Psoas muscle (tissue), 8 donors: ENCODE results near the gene GADD45GIP1. TPM values are rescaled to one million over a fixed set of nuclear protein-coding genes. Genes with fewer than 3 reads are reported as not detected.
"Not testable (repeated sequence)": the region's sequence is repeated elsewhere in the genome, so short reads cannot be mapped to it uniquely, and the experiment has no call there.

Source experiments
- ATAC-seq, 4 donors: fragments of 200-7000 bp; cut with Tn5 transposase; one replicate each; pipeline ENCODE4 v1.9.1; 2020; ENCODE audit warnings: moderate library complexity in 3 of 4, mild to moderate bottlenecking in 2 of 4
- DNase-seq, 2 donors: peaks; one replicate each; pipeline ENCODE4 v3.0.0-alpha.2; 2020
- H3K27ac ChIP-seq: fragments of 200-600 bp; one replicate; pipeline ENCODE4 v1.8.0; 2022
- H3K27me3 ChIP-seq, 3 donors: fragments of 200-600 bp in 1 of 3; one replicate each; pipeline versions ENCODE4 v1.6.1 to v1.8.0; 2013 to 2022; ENCODE audit warnings: low read length in 2 of 3, mild to moderate bottlenecking in 2 of 3, moderate library complexity in 1 of 3; ENCODE audit not compliant: insufficient read depth in 3 of 3
- H3K36me3 ChIP-seq, 2 donors: fragments of 200-600 bp in 1 of 2; one replicate each; pipeline versions ENCODE4 v1.6.1 to v1.8.0; 2013 to 2022; ENCODE audit warnings: low read depth in 1 of 2, mild to moderate bottlenecking in 1 of 2, moderate library complexity in 1 of 2; ENCODE audit not compliant: insufficient read depth in 1 of 2
- H3K4me1 ChIP-seq: fragments of 200-600 bp; one replicate; pipeline ENCODE4 v1.8.0; 2022
- H3K4me3 ChIP-seq: fragments of 200-600 bp; one replicate; pipeline ENCODE4 v1.8.0; 2022; ENCODE audit warnings: mild to moderate bottlenecking
- H3K9me3 ChIP-seq: fragments of 200-600 bp; one replicate; pipeline ENCODE4 v1.8.0; 2022
- WGBS, 3 donors: extraction: QIAGEN DNeasy Blood & Tissue Kit; methylation state at CpG; one replicate each; pipeline versions ENCODE4 v1.1.6 to v1.1.7; 2013; 5-methylcytosine and 5-hydroxymethylcytosine counted together
- intact Hi-C, 2 donors: fragments of 100-400 bp; cut with DNase I; formaldehyde crosslinking; loops; one replicate each; pipeline versions ENCODE4 v1.11.0 to v1.14.2; 2022
- polyA plus RNA-seq, 3 donors: library from polyadenylated mRNA; stranded (reverse); fragments of 200-250 nt; gene quantifications; one replicate each; pipeline ENCODE4 v1.2.3, GENCODE V29; 2013
- total RNA-seq, 4 donors: library from RNA; stranded (reverse); fragmentation: NEBNext Ultra II Directional in 2 of 4; extraction: Animal tissue kit (Norgen Biotek cat#: 25700) in 2 of 4; gene quantifications; one replicate each; pipeline versions ENCODE4 v1.2.1 to v1.2.4, GENCODE V29; 2021 to 2023
- TF ChIP-seq, protein P1 (sequence below): fragments of 200-600 bp; IDR thresholded peaks from one replicate; pipeline ENCODE4 v1.8.0; 2022; ENCODE audit warnings: antibody characterized with exemption
- donor health status: healthy with polysubstance abuse.
- donor health status: DM: no; HTN: no; CAD: no; lungs with moderate emphysema.
- donor health status: Bipolar disorder and iron deficiency.
- donor health status: healthy.
- donor health status: DM: yes; HTN: yes; CAD: no.
- donor health status: DM: no; HTN: no; CAD: no.
- donor health status: DM: no; HTN: no; CAD: no.
- donor health status: DM: yes; HTN: yes; CAD: no.

The GADD45GIP1 gene
- total and polyA plus RNA-seq, 7 donors: 22.4 to 119 (median 35.6) TPM

- intact Hi-C loops: loop anchor here in 1 of 2 donors (5.0 kb wide), 1 partner anchor 67 kb away; the partner anchor contains the start of gene GCDH
- Histone ChIP-seq H3K27ac (no peak overlapping the region), H3K4me3 (no peak overlapping the region), H3K9me3 (no peaks in the 10 kb centered on the region), H3K4me1 (peaks cover 13% of the 10 kb centered on the region), H3K36me3 (peaks cover 3% of the 10 kb centered on the region in 2 donors), H3K27me3 (no peaks in the 10 kb centered on the region)
- DNase-seq (no peak), ATAC-seq (no peak)
- TF ChIP-seq, protein P1, sequence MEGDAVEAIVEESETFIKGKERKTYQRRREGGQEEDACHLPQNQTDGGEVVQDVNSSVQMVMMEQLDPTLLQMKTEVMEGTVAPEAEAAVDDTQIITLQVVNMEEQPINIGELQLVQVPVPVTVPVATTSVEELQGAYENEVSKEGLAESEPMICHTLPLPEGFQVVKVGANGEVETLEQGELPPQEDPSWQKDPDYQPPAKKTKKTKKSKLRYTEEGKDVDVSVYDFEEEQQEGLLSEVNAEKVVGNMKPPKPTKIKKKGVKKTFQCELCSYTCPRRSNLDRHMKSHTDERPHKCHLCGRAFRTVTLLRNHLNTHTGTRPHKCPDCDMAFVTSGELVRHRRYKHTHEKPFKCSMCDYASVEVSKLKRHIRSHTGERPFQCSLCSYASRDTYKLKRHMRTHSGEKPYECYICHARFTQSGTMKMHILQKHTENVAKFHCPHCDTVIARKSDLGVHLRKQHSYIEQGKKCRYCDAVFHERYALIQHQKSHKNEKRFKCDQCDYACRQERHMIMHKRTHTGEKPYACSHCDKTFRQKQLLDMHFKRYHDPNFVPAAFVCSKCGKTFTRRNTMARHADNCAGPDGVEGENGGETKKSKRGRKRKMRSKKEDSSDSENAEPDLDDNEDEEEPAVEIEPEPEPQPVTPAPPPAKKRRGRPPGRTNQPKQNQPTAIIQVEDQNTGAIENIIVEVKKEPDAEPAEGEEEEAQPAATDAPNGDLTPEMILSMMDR: no peak
- 72 to 78% (median 72%) methylated on average over 6 of the region's 6 CpGs for WGBS, 3 donors
Measured at GRCh38 chr19:12959481-12959880, 2.5 kb upstream of the GADD45GIP1 start.

DNA sequence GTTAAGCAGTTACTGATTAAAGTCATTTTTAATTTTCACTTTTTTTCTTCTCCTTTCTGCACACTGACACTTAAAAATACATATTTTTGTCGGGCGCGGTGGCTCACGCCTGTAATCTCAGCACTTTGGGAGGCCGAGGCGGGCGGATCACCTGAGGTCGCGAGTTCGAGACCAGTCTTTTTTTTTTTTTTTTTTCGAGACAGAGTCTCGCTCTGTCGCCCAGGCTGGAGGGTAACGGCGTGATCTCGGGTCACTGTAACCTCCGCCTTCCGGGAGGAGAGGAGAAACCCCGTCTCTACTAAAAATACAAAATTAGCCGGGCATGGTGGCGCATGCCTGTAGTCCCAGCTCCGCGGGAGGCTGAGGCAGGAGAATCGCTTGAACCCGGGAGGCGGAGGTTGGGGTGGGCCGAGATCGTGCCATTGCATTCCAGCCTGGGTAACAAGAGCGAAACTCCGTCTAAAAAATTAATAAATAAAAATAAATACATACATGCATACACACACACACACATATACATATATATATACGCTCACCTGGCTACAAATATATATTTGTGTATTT, 448 bp upstream of the GADD45GIP1 start:
- H3K9me3 ChIP-seq, DNase-seq, H3K27me3 ChIP-seq: not testable (repeated sequence)
- intact Hi-C loops: loop anchor here in 1 of 2 donors (5.0 kb wide), 1 partner anchor 65 kb away; the partner anchor contains the start of gene GCDH
- ATAC-seq: peak in 3 of 4 donors; percentile 1 to 22 (median 18)
- Histone ChIP-seq H3K4me1 (peaks cover 31% of the 10 kb centered on the region), H3K4me3 (peak overlapping the region; percentile 87), H3K27ac (peak overlapping the region; percentile 92), H3K36me3 (peaks cover 8 to 22% of the 10 kb centered on the region in 2 donors)
- WGBS, 3 donors: 23 to 33% (median 29%) methylated on average over 29 to 31 of the region's 31 CpGs

DNA sequence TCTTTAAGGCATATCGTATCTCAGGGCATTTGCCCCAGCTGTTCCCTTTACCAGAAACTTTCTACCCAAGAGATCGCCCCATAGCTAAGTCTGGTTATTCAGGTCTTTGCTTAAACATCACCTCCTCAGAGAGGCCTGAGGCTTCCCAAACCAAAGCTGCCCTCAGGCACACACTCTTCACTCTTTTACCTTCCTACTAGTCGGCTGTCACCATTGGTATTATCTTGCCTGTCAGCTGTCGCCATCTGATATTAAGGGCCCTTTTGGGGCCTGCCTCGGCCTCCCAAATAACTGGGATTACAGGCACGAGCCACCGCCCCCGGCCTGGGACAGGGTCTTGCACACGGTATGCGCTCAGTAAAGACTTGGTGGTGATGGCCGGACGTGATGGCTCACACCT, 1.0 kb downstream of the GADD45GIP1 start:
- H3K4me3 ChIP-seq: peak overlapping the region; percentile 87
- H3K4me1 ChIP-seq: peaks cover 42% of the 10 kb centered on the region
- no peaks in the 10 kb centered on the region for H3K9me3 ChIP-seq
- peak overlapping the region; percentile 92 for H3K27ac ChIP-seq
- WGBS, 3 donors: 33 to 49% (median 39%) methylated on average over 12 of the region's 12 CpGs
- TF ChIP-seq, protein P1: no peak
- intact Hi-C loops: loop anchor here in 1 of 2 donors (5.0 kb wide), 1 partner anchor 64 kb away; the partner anchor contains the start of gene GCDH
- peaks cover 12 to 37% of the 10 kb centered on the region in 2 donors for H3K36me3 ChIP-seq
- ATAC-seq: no peak
- H3K27me3 ChIP-seq: no peaks in the 10 kb centered on the region
- no peak for DNase-seq

DNA sequence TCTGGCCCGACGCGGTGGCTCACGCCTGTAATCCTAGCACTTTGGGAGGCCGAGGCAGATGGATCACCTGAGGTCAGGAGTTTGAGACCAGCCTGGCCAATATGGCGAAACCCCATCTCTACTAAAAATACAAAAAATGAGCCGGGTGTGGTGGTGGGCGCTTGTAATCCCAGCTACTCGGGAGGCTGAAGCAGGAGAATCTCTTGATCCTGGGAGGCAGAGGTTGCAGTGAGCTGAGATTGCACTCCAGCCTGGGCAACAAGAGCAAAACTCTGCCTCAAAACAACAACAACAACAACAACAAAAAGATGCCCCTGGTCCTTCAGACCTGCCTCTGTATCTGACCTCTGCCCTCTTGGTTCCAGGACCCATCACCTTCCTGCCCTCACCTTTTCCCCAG, 1.4 kb downstream of the GADD45GIP1 start:
- DNase-seq, H3K27me3 ChIP-seq, ATAC-seq, H3K9me3 ChIP-seq: not testable (repeated sequence)
- Histone ChIP-seq H3K27ac (peak overlapping the region; percentile 98), H3K4me1 (peaks cover 46% of the 10 kb centered on the region), H3K36me3 (peaks cover 13 to 41% of the 10 kb centered on the region in 2 donors), H3K4me3 (peak overlapping the region; percentile 87)
- intact Hi-C loops: loop anchor here in 1 of 2 donors (5.0 kb wide), 1 partner anchor 63 kb away; the partner anchor contains the start of gene GCDH
- 77 to 81% (median 78%) methylated on average over 9 of the region's 9 CpGs for WGBS, 3 donors

- ATAC-seq: no peak
Measured at GRCh38 chr19:12954612-12954962, 2.4 kb downstream of the GADD45GIP1 start.

More at GRCh38 chr19:12954612-12954962, 2.4 kb downstream of the GADD45GIP1 start:
- 29 to 33% (median 30%) methylated on average over 1 of the region's 1 CpG for WGBS, 3 donors
- no peaks in the 10 kb centered on the region for H3K9me3 ChIP-seq
- H3K27me3 ChIP-seq: no peaks in the 10 kb centered on the region
- H3K27ac ChIP-seq: peak overlapping the region; percentile 98
- TF ChIP-seq, protein P1: no peak
- intact Hi-C loops: no loop called here
- H3K4me3 ChIP-seq: peak overlapping the region; percentile 30
- peaks cover 13 to 51% of the 10 kb centered on the region in 2 donors for H3K36me3 ChIP-seq
- peaks cover 52% of the 10 kb centered on the region for H3K4me1 ChIP-seq
- no peak for DNase-seq
